Right lobe of liver (tissue), 6 donors: ENCODE results near the gene ST14. TPM values are rescaled to one million over a fixed set of nuclear protein-coding genes. Genes with fewer than 3 reads are reported as not detected.
A peak's percentile ranks its signal among the peaks of the same experiment; 100 is the strongest.

Experiments
- ATAC-seq, 4 donors: fragments of 200-7000 bp; cut with Tn5 transposase; one replicate each; pipeline ENCODE4 v1.9.1; 2020; ENCODE audit warnings: mild to moderate bottlenecking in 4 of 4, moderate library complexity in 4 of 4
- DNase-seq, 3 donors: peaks; one replicate each; pipeline ENCODE4 v3.0.0-alpha.2; 2020
- H3K27ac ChIP-seq, 3 donors: fragments of 200-600 bp; one replicate each; pipeline ENCODE4 v1.8.0; 2022
- H3K27me3 ChIP-seq, 2 donors: fragments of 200-600 bp; one replicate each; pipeline ENCODE4 v1.8.0; 2022
- H3K36me3 ChIP-seq, 4 donors: fragments of 200-600 bp; sonication (generic) in 1 of 4; one replicate each; pipeline versions ENCODE4 v1.5.1 to v1.8.0; 2017 to 2022; ENCODE audit warnings: control low read depth in 1 of 4
- H3K4me1 ChIP-seq, 4 donors: fragments of 200-600 bp; sonication (generic) in 1 of 4; one replicate each; pipeline versions ENCODE4 v1.5.1 to v1.8.0; 2017 to 2022; ENCODE audit warnings: control low read depth in 1 of 4
- H3K4me3 ChIP-seq, 3 donors: fragments of 200-600 bp; one replicate each; pipeline ENCODE4 v1.8.0; 2022
- H3K9me3 ChIP-seq, 4 donors: fragments of 200-600 bp; sonication (generic) in 1 of 4; one replicate each; pipeline versions ENCODE4 v1.5.1 to v1.8.0; 2017 to 2022; ENCODE audit warnings: control low read depth in 1 of 4
- CTCF ChIP-seq, 4 donors: fragments of 200-600 bp in 3 of 4; fragments of 450-650 bp in 1 of 4; IDR thresholded peaks; one replicate each; pipeline versions ENCODE4 v1.5.1 to v1.8.0; 2016 to 2022; ENCODE audit warnings: antibody characterized with exemption in 4 of 4, mild to moderate bottlenecking in 2 of 4
- POLR2A ChIP-seq: fragments of 450-650 bp; IDR thresholded peaks from one replicate; pipeline ENCODE4 v1.6.1; 2017; ENCODE audit warnings: antibody characterized with exemption, mild to moderate bottlenecking
- WGBS: methylation state at CpG from one replicate; pipeline ENCODE4 v1.1.6; 2018; ENCODE audit warnings: low coverage, low lambda C conversion rate; ENCODE audit not compliant: insufficient coverage; ENCODE audit errors: missing lambda C conversion rate; 5-methylcytosine and 5-hydroxymethylcytosine counted together
- intact Hi-C, 2 donors: fragments of 100-400 bp; cut with DNase I; formaldehyde crosslinking; loops; one replicate each; pipeline versions ENCODE4 v1.11.2 to v1.14.1; 2022
- total RNA-seq, 6 experiments: library from RNA; depleted of rRNA in 2 of 6; stranded (reverse); fragments of >200 nt in 2 of 6; fragmentation: NEBNext Ultra II Directional in 3 of 6; extraction: Animal tissue kit (Norgen Biotek cat#: 25700) in 3 of 6; gene quantifications; one replicate each; pipeline versions ENCODE4 v1.1.0 to v1.2.4, GENCODE V29; 2016 to 2023
- donor health status: DM: no; HTN: yes; CAD: no.
- donor health status: DM: no; HTN: no; CAD: no.
- donor health status: DM: no; HTN: no; CAD: no.
- donor health status: DM: no; HTN: yes; CAD: no.
- donor health status: DM: no; HTN: yes; CAD: no.

Gene ST14
- total RNA-seq, 6 experiments from 2014 or later: 2.5 to 16.7 (median 10.8) TPM

- Histone ChIP-seq H3K27me3 (no peaks in the 10 kb centered on the region), H3K27ac (no peak overlapping the region), H3K4me3 (no peak overlapping the region), H3K9me3 (no peaks in the 10 kb centered on the region), H3K36me3 (no peaks in the 10 kb centered on the region), H3K4me1 (no peaks in the 10 kb centered on the region)
- WGBS: 60% methylated on average over 3 of the region's 11 CpGs
- DNase-seq: peak in 1 of 3 donors; percentile 40
- TF ChIP-seq CTCF (IDR thresholded peaks at IDR 0.05) (no peak), POLR2A (no peak)
- no peak for ATAC-seq
- intact Hi-C loops: loop anchor here (10.0 kb wide), 3 partner anchors 162 to 652 kb away; partner anchors contain the start of gene ADAMTS8 (in 1 of the 2)
Observed at GRCh38 chr11:130212431-130212961, 52.9 kb downstream of the ST14 start.

- H3K9me3 ChIP-seq: no peaks in the 10 kb centered on the region
- no peaks in the 10 kb centered on the region for H3K4me1 ChIP-seq
- 38% methylated on average over 6 of the region's 28 CpGs for WGBS
- peak; percentile 70 to 75 (median 74) for DNase-seq
- H3K27me3 ChIP-seq: no peaks in the 10 kb centered on the region
- H3K27ac ChIP-seq: no peak overlapping the region
- no peak overlapping the region for H3K4me3 ChIP-seq
- ATAC-seq: peak; percentile 87 to 96 (median 94)
- H3K36me3 ChIP-seq: no peaks in the 10 kb centered on the region
- TF ChIP-seq POLR2A (no peak), CTCF (IDR thresholded peaks at IDR 0.05) (peak; percentile 87 to 97 (median 96))
- intact Hi-C loops: loop anchor here (10.0 kb wide), 3 partner anchors 161 to 651 kb away; partner anchors contain the start of gene ADAMTS8 (in 1 of the 2)
Observed at GRCh38 chr11:130213143-130213978, 53.8 kb downstream of the ST14 start.

- no peak for TF ChIP-seq POLR2A
- TF ChIP-seq CTCF (IDR thresholded peaks at IDR 0.05): no peak
- Histone ChIP-seq H3K4me3 (no peak overlapping the region), H3K27me3 (no peaks in the 10 kb centered on the region), H3K4me1 (no peaks in the 10 kb centered on the region), H3K9me3 (no peaks in the 10 kb centered on the region), H3K27ac (no peak overlapping the region), H3K36me3 (no peaks in the 10 kb centered on the region)
- ATAC-seq: no peak
- intact Hi-C loops: loop anchor here (10.0 kb wide), 3 partner anchors 161 to 651 kb away; partner anchors contain the start of gene ADAMTS8 (in 1 of the 2)
- no CpG with 5 or more reads among the region's 9 CpGs for WGBS
- peak in 2 of 3 donors; percentile 15 to 31 for DNase-seq
Observed at GRCh38 chr11:130213979-130214281, 54.3 kb downstream of the ST14 start.

- H3K36me3 ChIP-seq: no peaks in the 10 kb centered on the region
- DNase-seq: peak in 1 of 3 donors; percentile 19
- WGBS: 63% methylated on average over 4 of the region's 6 CpGs
- TF ChIP-seq CTCF (IDR thresholded peaks at IDR 0.05): no peak
- TF ChIP-seq POLR2A: no peak
- no peak overlapping the region for H3K4me3 ChIP-seq
- ATAC-seq: no peak
- intact Hi-C loops: loop anchor here (10.0 kb wide), 3 partner anchors 160 to 650 kb away; partner anchors contain the start of gene ADAMTS8 (in 1 of the 2)
- H3K27me3 ChIP-seq: no peaks in the 10 kb centered on the region
- H3K9me3 ChIP-seq: no peaks in the 10 kb centered on the region
- H3K27ac ChIP-seq: no peak overlapping the region
- H3K4me1 ChIP-seq: no peaks in the 10 kb centered on the region
Observed at GRCh38 chr11:130214861-130215530, 55.4 kb downstream of the ST14 start.
